DOHH2 (cell line): Measurements from ENCODE around the gene FGF7.

Source experiments
- H3F3A ChIP-seq: fragments of 200-600 bp; sonication (generic), shearing (Covaris generic); 2 replicates; pipeline ENCODE4 v1.6.0; 2016; ENCODE audit warnings: antibody characterized with exemption, mild to moderate bottlenecking; ENCODE audit not compliant: control insufficient read depth, insufficient read depth
- H3K27ac ChIP-seq: fragments of 200-600 bp; sonication (generic); 2 replicates; pipeline ENCODE4 v1.5.1; 2014; ENCODE audit warnings: low read depth, mild to moderate bottlenecking, low read length, moderate library complexity
- H3K27me3 ChIP-seq: fragments of 200-600 bp; sonication (generic); 2 replicates; pipeline ENCODE4 v1.6.1; 2014; ENCODE audit warnings: mild to moderate bottlenecking, low read length, mixed read lengths; ENCODE audit not compliant: control insufficient read depth
- H3K36me3 ChIP-seq: fragments of 200-600 bp; sonication (generic); 2 replicates; pipeline ENCODE4 v1.6.1; 2014; ENCODE audit warnings: mild to moderate bottlenecking, low read length, moderate library complexity, mixed read lengths; ENCODE audit not compliant: control insufficient read depth
- H3K4me1 ChIP-seq: fragments of 200-600 bp; sonication (generic); 2 replicates; pipeline ENCODE4 v1.6.1; 2014; ENCODE audit warnings: mild to moderate bottlenecking, low read length, mixed read lengths; ENCODE audit not compliant: control insufficient read depth
- H3K4me2 ChIP-seq: fragments of 200-600 bp; sonication (generic); 2 replicates; pipeline ENCODE4 v1.6.0; 2014; ENCODE audit warnings: mild to moderate bottlenecking, low read length, moderate library complexity
- H3K4me3 ChIP-seq: fragments of 200-600 bp; sonication (generic); 2 replicates; pipeline ENCODE4 v1.5.1; 2014; ENCODE audit warnings: mild to moderate bottlenecking, low read length, mixed read lengths
- H3K79me2 ChIP-seq: fragments of 200-600 bp; sonication (generic); 2 replicates; pipeline ENCODE4 v1.6.1; 2014; ENCODE audit warnings: mild to moderate bottlenecking, low read length, mixed read lengths; ENCODE audit not compliant: control insufficient read depth
- H3K9me2 ChIP-seq: fragments of 200-600 bp; sonication (generic); replicated peaks from 2 replicates; pipeline ENCODE4 v1.6.1; 2014; ENCODE audit warnings: mild to moderate bottlenecking, low read length, mixed read lengths; ENCODE audit not compliant: control insufficient read depth
- H3K9me3 ChIP-seq: fragments of 200-600 bp; sonication (generic); 2 replicates; pipeline ENCODE4 v1.6.1; 2014; ENCODE audit warnings: antibody characterized with exemption, low read length, mixed read lengths; ENCODE audit not compliant: control insufficient read depth, insufficient read depth
- H4K20me1 ChIP-seq: fragments of 200-600 bp; sonication (generic); 2 replicates; pipeline ENCODE4 v1.6.0; 2014; ENCODE audit warnings: low read depth, mild to moderate bottlenecking, antibody characterized with exemption, low read length, moderate library complexity; ENCODE audit not compliant: control insufficient read depth, insufficient read depth
- CTCF ChIP-seq: fragments of 200-600 bp; sonication (generic); IDR thresholded peaks from one replicate; pipeline ENCODE4 v1.5.1; 2014; ENCODE audit warnings: antibody characterized with exemption, mild to moderate bottlenecking, low read depth, low read length; ENCODE audit not compliant: poor library complexity, severe bottlenecking
- EZH2phosphoT487 ChIP-seq: fragments of 200-600 bp; sonication (generic); IDR thresholded peaks from 2 replicates; pipeline ENCODE4 v1.6.1; 2017; ENCODE audit warnings: borderline replicate concordance, mild to moderate bottlenecking, antibody characterized with exemption, low read length, moderate library complexity, mixed read lengths

The FGF7 gene

DNA sequence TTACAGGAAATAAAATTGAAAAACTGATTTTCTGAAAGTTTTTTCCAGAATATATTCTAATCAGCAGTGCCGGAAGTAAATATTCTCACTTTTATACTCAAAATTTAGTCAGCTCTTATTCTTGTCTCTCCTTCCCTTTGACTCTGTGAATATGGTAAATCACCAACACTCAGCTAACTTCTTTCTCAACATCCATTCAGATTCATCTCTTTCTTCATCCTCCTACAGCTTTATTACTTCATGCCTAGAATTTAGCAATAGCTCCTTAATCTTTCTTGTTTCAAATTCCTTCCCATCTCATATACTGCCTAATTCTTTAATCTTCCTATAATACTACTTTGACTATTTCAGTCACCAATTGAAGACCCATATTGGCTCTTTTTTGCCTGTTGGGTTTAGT, 67.9 kb downstream of the FGF7 start:
- H4K20me1 ChIP-seq, result no peaks in the 10 kb centered on the region
- H3K4me2 ChIP-seq, result no peak overlapping the region
- no peak for TF ChIP-seq CTCF
- TF ChIP-seq EZH2phosphoT487, result no peak
- H3K79me2 ChIP-seq, result no peaks in the 10 kb centered on the region
- no peaks in the 10 kb centered on the region for H3F3A ChIP-seq
- H3K27ac ChIP-seq, result no peak overlapping the region
- H3K9me2 ChIP-seq, result no peaks in the 10 kb centered on the region
- no peaks in the 10 kb centered on the region for H3K27me3 ChIP-seq
- H3K4me3 ChIP-seq, result no peak overlapping the region
- H3K9me3 ChIP-seq, result no peaks in the 10 kb centered on the region
- no peaks in the 10 kb centered on the region for H3K36me3 ChIP-seq
- no peaks in the 10 kb centered on the region for H3K4me1 ChIP-seq

DNA sequence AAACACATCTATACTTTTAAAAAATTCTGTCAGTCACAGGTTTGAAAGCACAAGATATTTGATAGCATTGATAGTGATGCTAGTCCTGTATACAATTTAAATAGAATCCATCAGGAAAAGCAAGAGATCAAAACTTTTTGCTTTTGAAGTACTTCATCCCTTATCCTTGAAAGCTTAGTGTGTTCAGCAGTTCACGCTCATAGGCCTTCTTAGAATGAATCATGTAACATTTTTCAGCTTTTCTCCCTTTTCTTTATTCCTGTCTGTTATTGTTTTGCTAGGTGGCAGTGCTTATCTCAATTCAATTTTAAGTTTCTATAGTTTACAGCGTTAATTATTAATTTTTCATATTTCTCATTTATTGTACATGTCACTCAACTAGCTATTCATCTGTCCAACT, 69.1 kb downstream of the FGF7 start:
- H4K20me1 ChIP-seq, result no peaks in the 10 kb centered on the region

DNA sequence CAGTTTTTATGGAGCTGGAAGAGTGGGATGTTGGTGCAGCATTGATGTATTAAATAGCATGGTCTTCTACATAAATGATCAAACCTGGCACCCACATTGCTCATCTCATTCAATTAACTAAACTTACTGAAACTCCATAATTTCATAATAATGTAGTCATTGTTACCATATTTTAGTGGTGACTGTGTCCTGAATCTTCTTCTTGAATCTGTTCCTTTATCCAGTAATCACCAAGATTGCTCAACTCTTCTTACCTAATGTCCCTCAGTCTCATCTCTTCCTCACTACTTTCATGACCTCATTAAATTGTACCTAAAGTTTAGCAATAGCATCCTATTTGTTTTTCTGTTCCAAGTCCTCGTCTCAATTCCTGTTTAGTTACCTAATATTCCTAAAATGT, 69.8 kb downstream of the FGF7 start:
- no peaks in the 10 kb centered on the region for H3K27me3 ChIP-seq
- no peaks in the 10 kb centered on the region for H3K36me3 ChIP-seq
- no peak overlapping the region for H3K4me3 ChIP-seq
- H3K4me2 ChIP-seq, result no peak overlapping the region
- H4K20me1 ChIP-seq, result no peaks in the 10 kb centered on the region
- no peaks in the 10 kb centered on the region for H3F3A ChIP-seq
- no peak overlapping the region for H3K27ac ChIP-seq
- TF ChIP-seq EZH2phosphoT487 (no peak), CTCF (no peak)
- H3K9me3 ChIP-seq, result no peaks in the 10 kb centered on the region
- no peaks in the 10 kb centered on the region for H3K4me1 ChIP-seq
- H3K79me2 ChIP-seq, result no peaks in the 10 kb centered on the region
- H3K9me2 ChIP-seq, result no peaks in the 10 kb centered on the region

More for the DNA sequence above, 69.1 kb downstream of the FGF7 start:
- Histone ChIP-seq H3K4me3 (no peak overlapping the region), H3K79me2 (no peaks in the 10 kb centered on the region), H3K27me3 (no peaks in the 10 kb centered on the region), H3F3A (no peaks in the 10 kb centered on the region), H3K9me2 (no peaks in the 10 kb centered on the region), H3K4me2 (no peak overlapping the region), H3K36me3 (no peaks in the 10 kb centered on the region), H3K9me3 (no peaks in the 10 kb centered on the region), H3K27ac (no peak overlapping the region), H3K4me1 (no peaks in the 10 kb centered on the region)
- TF ChIP-seq EZH2phosphoT487, result no peak
- no peak for TF ChIP-seq CTCF

DNA sequence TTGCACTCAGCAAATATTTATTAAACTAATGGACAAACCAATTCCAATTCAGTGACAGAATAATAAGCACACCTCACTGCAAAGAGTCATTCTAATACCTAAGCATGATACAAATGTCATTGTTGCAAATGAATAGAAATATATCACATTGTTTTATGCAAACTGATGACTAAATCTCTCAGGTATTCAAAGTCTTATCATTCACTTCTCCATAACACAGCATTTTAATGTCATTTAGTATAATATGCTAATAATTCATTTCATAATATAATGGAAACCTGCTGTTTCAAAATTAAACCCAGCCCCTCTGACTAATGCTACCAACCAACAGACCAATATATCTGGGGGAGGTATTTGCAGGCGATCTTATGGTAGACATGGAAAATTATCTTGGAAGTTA, 71.8 kb downstream of the FGF7 start:
- Histone ChIP-seq H3K27me3 (no peaks in the 10 kb centered on the region), H3K36me3 (no peaks in the 10 kb centered on the region), H3K4me3 (no peak overlapping the region), H3K9me2 (no peaks in the 10 kb centered on the region), H3F3A (no peaks in the 10 kb centered on the region), H3K27ac (no peak overlapping the region), H3K9me3 (no peaks in the 10 kb centered on the region), H3K79me2 (no peaks in the 10 kb centered on the region), H4K20me1 (no peaks in the 10 kb centered on the region), H3K4me1 (no peaks in the 10 kb centered on the region), H3K4me2 (no peak overlapping the region)
- no peak for TF ChIP-seq EZH2phosphoT487
